Lung (tissue), 12 donors: ENCODE measurements around the gene ESR1. TPM values are rescaled to one million over a fixed set of nuclear protein-coding genes. Genes with fewer than 3 reads are reported as not detected.

Experiments
- ATAC-seq: fragments of 200-7000 bp; cut with Tn5 transposase; one replicate; pipeline ENCODE4 v1.9.1; 2020; ENCODE audit warnings: moderate number of reproducible peaks; ENCODE audit not compliant: insufficient read depth, low FRiP score
- DNase-seq, 3 donors: peaks; one replicate each; pipeline ENCODE4 v3.0.0-alpha.2; 2013 to 2017
- H3K27ac ChIP-seq, 2 donors: one replicate each; pipeline ENCODE4 v1.5.1; 2013; ENCODE audit warnings: mild to moderate bottlenecking in 2 of 2, moderate library complexity in 2 of 2, control low read depth in 1 of 2, inconsistent platforms in 1 of 2, low read depth in 1 of 2, low read length in 1 of 2
- H3K27me3 ChIP-seq, 3 donors: one replicate each; pipeline ENCODE4 v1.5.1; 2013; ENCODE audit warnings: low read length in 2 of 3; ENCODE audit not compliant: control insufficient read depth in 3 of 3, insufficient read depth in 3 of 3
- H3K36me3 ChIP-seq, 4 donors: one replicate each; pipeline ENCODE4 v1.5.1; 2013; ENCODE audit warnings: low read length in 4 of 4, mild to moderate bottlenecking in 1 of 4, moderate library complexity in 1 of 4; ENCODE audit not compliant: control insufficient read depth in 4 of 4, insufficient read depth in 4 of 4
- H3K4me1 ChIP-seq, 5 donors: one replicate each; pipeline ENCODE4 v1.5.1; 2013; ENCODE audit warnings: low read length in 5 of 5, mild to moderate bottlenecking in 2 of 5, moderate library complexity in 1 of 5; ENCODE audit not compliant: control insufficient read depth in 5 of 5, insufficient read depth in 5 of 5
- H3K4me3 ChIP-seq: one replicate; pipeline ENCODE4 v1.5.1; 2013; ENCODE audit warnings: mild to moderate bottlenecking, control low read depth, moderate library complexity
- H3K9ac ChIP-seq, 2 donors: one replicate each; pipeline ENCODE4 v1.5.1; 2013; ENCODE audit warnings: low read length in 2 of 2, control low read depth in 1 of 2; ENCODE audit not compliant: insufficient read depth in 1 of 2
- H3K9me3 ChIP-seq, 4 donors: one replicate each; pipeline ENCODE4 v1.5.1; 2013; ENCODE audit warnings: low read length in 3 of 4, mild to moderate bottlenecking in 1 of 4, moderate library complexity in 1 of 4; ENCODE audit not compliant: control insufficient read depth in 4 of 4, insufficient read depth in 3 of 4
- CTCF ChIP-seq: IDR thresholded peaks from 2 replicates; pipeline ENCODE4 v1.5.1; 2012; ENCODE audit warnings: mild to moderate bottlenecking; ENCODE audit errors: control extremely low read depth, extremely low read depth
- WGBS, 2 donors: extraction: QIAGEN DNeasy Blood & Tissue Kit; methylation state at CpG; one replicate each; pipeline ENCODE4 v1.1.7; 2013; 5-methylcytosine and 5-hydroxymethylcytosine counted together
- polyA plus RNA-seq, 2 donors: library from polyadenylated mRNA; stranded (reverse); fragments of 200-250 nt; gene quantifications; one replicate each; pipeline ENCODE4 v1.2.1, GENCODE V29; 2013
- total RNA-seq, 2 donors: library from RNA; depleted of rRNA in 1 of 2; stranded (reverse); fragments of >200 nt in 1 of 2; gene quantifications; one replicate each; pipeline ENCODE4 v1.2.1, GENCODE V29; 2014 to 2021
- donor health status: control.
- donor health status: control.
- donor health status: Bipolar disorder and iron deficiency.
- donor health status: healthy.
- donor health status: DM: yes; HTN: yes; CAD: no.

ESR1 gene
- total and polyA plus RNA-seq, 4 donors: 0.14 to 3.7 (median 0.78) TPM

DNA sequence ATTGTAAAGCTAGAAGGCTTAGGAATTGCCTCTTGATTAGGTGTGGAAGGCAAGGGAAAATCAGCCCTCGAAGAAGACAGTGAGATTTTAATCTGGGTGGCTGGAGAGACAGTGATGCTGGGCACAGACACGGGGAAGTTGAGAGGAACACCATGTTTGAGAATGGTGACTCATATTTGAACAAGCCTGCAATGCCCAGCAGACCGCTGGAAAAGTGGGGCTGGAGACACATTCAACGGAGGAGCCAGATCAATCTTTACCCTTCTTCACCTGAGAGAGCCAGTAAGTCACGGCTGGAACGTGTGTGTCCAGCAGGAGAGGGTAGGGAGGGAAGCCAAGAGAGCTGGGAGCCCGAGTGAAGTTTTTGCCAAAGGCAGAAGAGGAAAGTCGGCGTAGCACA is 3.7 kb upstream of the ESR1 start:
- ATAC-seq (no peak), DNase-seq (no peak)
- Histone ChIP-seq H3K4me3 (no peak overlapping the region), H3K4me1 (peaks cover 0 to 12% (median 7%) of the 10 kb centered on the region in 5 donors), H3K27ac (no peak overlapping the region), H3K9ac (no peak overlapping the region), H3K9me3 (peaks cover 0 to 2% (median 0%) of the 10 kb centered on the region in 4 donors), H3K36me3 (no peaks in the 10 kb centered on the region), H3K27me3 (peaks cover 0 to 54% (median 34%) of the 10 kb centered on the region in 3 donors)
- no peak for TF ChIP-seq CTCF
- 81 to 85% methylated on average over 9 of the region's 9 CpGs for WGBS, 2 donors

DNA sequence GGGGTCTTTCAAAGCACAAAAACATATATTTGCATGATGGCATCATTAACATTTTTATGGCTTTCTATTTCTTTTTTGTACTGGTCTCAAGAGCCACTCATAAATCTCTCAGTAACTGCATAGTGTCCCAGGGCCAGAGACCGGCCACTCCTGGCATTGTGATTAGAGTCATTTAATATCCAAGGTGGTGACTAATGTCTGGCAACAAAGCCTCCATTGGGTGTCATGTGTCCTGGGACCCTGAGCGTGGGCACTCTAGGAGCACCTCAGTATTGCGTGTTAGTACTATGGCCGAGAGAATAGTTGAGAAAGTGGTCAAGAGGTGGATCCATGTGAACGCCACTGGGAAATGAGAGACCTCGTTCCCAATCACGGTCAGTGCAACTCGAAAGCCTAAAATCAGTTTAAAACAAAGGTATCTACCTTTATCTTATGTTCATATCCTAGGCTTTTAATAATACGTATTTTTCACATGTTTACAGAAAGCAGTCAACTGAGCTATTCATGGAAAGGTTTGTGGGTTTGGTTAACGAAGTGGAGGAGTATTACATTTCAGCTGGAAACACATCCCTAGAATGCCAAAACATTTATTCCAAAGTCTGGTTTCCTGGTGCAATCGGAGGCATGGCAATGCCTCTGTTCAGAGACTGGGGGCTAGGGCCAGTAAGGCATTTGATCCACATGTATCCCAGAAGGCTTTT is 2.7 kb upstream of the ESR1 start:
- TF ChIP-seq CTCF: no peak
- H3K9me3 ChIP-seq: peaks cover 0 to 2% (median 0%) of the 10 kb centered on the region in 4 donors
- peaks cover 0 to 14% (median 9%) of the 10 kb centered on the region in 5 donors for H3K4me1 ChIP-seq
- WGBS, 2 donors: 83 to 90% methylated on average over 11 of the region's 11 CpGs
- no peaks in the 10 kb centered on the region for H3K36me3 ChIP-seq
- H3K9ac ChIP-seq: no peak overlapping the region
- H3K27me3 ChIP-seq: peaks cover 0 to 64% (median 43%) of the 10 kb centered on the region in 3 donors
- no peak overlapping the region for H3K27ac ChIP-seq
- ATAC-seq: no peak
- no peak overlapping the region for H3K4me3 ChIP-seq
- DNase-seq: no peak

DNA sequence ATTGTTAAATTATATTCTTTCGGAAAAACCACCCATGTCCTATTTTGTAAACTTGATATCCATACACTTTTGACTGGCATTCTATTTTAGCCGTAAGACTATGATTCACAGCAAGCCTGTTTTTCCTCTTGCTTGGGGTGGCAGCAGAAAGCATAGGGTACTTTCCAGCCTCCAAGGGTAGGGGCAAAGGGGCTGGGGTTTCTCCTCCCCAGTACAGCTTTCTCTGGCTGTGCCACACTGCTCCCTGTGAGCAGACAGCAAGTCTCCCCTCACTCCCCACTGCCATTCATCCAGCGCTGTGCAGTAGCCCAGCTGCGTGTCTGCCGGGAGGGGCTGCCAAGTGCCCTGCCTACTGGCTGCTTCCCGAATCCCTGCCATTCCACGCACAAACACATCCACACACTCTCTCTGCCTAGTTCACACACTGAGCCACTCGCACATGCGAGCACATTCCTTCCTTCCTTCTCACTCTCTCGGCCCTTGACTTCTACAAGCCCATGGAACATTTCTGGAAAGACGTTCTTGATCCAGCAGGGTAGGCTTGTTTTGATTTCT is 2.1 kb upstream of the ESR1 start:
- no peaks in the 10 kb centered on the region for H3K36me3 ChIP-seq
- WGBS, 2 donors: 42 to 65% methylated on average over 11 of the region's 11 CpGs
- no peak for TF ChIP-seq CTCF
- DNase-seq (no peak), ATAC-seq (peak; percentile 12)
- H3K9ac ChIP-seq: no peak overlapping the region
- H3K4me1 ChIP-seq: peaks cover 0 to 14% (median 9%) of the 10 kb centered on the region in 5 donors
- peaks cover 0 to 69% (median 48%) of the 10 kb centered on the region in 3 donors for H3K27me3 ChIP-seq
- H3K4me3 ChIP-seq: no peak overlapping the region
- H3K9me3 ChIP-seq: peaks cover 0 to 2% (median 0%) of the 10 kb centered on the region in 4 donors
- H3K27ac ChIP-seq: no peak overlapping the region
